Measurements from ENCODE around the gene SFI1. TPM values are rescaled to one million over a fixed set of nuclear protein-coding genes. Genes with fewer than 3 reads are reported as not detected.

SFI1 gene
- total RNA-seq, 1 experiment from 2014 or later, result 59.2 TPM

- intact Hi-C loops (cut with micrococcal nuclease; ENCODE audit: unreplicated experiment), result no loop called here
- H3K4me1 Mint-ChIP-seq (ENCODE audit: low read depth, unreplicated experiment), result no peaks in the 10 kb centered on the region
- no peak overlapping the region for H3K27ac Mint-ChIP-seq (ENCODE audit: unreplicated experiment)
- CTCF ChIA-PET, result interaction anchor here (0.6 kb wide), 1 partner anchor 9 kb away, joined by 3 read pairs; no protein-coding TSS in a partner anchor
- H3K9me3 Mint-ChIP-seq (ENCODE audit: low read depth, unreplicated experiment), result no peaks in the 10 kb centered on the region
- no peak for TF ChIP-seq CTCF (IDR thresholded peaks at IDR 0.05; ENCODE audit: unreplicated experiment)
- no peak for DNase-seq
- H3K36me3 Mint-ChIP-seq (ENCODE audit: insufficient read depth, unreplicated experiment), result peaks cover 28% of the 10 kb centered on the region
- BruUV-seq (replicated peaks), result no TSS peak
- H3K27me3 Mint-ChIP-seq (ENCODE audit: unreplicated experiment), result no peaks in the 10 kb centered on the region
- H3K4me3 Mint-ChIP-seq (ENCODE audit: low read depth, unreplicated experiment), result no peak overlapping the region
Observed at GRCh38 chr22:31465307-31465706, 31.0 kb upstream of the SFI1 start.

GRCh38 chr22:31474743-31475142, 21.6 kb upstream of the SFI1 start:
- BruUV-seq (replicated peaks), result no TSS peak
- CTCF ChIA-PET, result interaction anchor here (0.6 kb wide), 1 partner anchor 9 kb away, joined by 3 read pairs; no protein-coding TSS in a partner anchor
- H3K27me3 Mint-ChIP-seq (ENCODE audit: unreplicated experiment), result no peaks in the 10 kb centered on the region
- TF ChIP-seq CTCF (IDR thresholded peaks at IDR 0.05; ENCODE audit: unreplicated experiment), result no peak
- no peak overlapping the region for H3K27ac Mint-ChIP-seq (ENCODE audit: unreplicated experiment)
- no peaks in the 10 kb centered on the region for H3K4me1 Mint-ChIP-seq (ENCODE audit: low read depth, unreplicated experiment)
- peaks cover 45% of the 10 kb centered on the region for H3K36me3 Mint-ChIP-seq (ENCODE audit: insufficient read depth, unreplicated experiment)
- no peak overlapping the region for H3K4me3 Mint-ChIP-seq (ENCODE audit: low read depth, unreplicated experiment)
- no peak for DNase-seq
- intact Hi-C loops (cut with micrococcal nuclease; ENCODE audit: unreplicated experiment), result no loop called here
- H3K9me3 Mint-ChIP-seq (ENCODE audit: low read depth, unreplicated experiment), result no peaks in the 10 kb centered on the region

GRCh38 chr22:31475800-31476199, 20.5 kb upstream of the SFI1 start:
- no peak overlapping the region for H3K4me3 Mint-ChIP-seq (ENCODE audit: low read depth, unreplicated experiment)
- no peak for TF ChIP-seq CTCF (IDR thresholded peaks at IDR 0.05; ENCODE audit: unreplicated experiment)
- peaks cover 47% of the 10 kb centered on the region for H3K36me3 Mint-ChIP-seq (ENCODE audit: insufficient read depth, unreplicated experiment)
- H3K27me3 Mint-ChIP-seq (ENCODE audit: unreplicated experiment), result no peaks in the 10 kb centered on the region
- DNase-seq, result no peak
- no peak overlapping the region for H3K27ac Mint-ChIP-seq (ENCODE audit: unreplicated experiment)
- H3K9me3 Mint-ChIP-seq (ENCODE audit: low read depth, unreplicated experiment), result no peaks in the 10 kb centered on the region
- CTCF ChIA-PET, result interaction anchor here (0.6 kb wide), 1 partner anchor 70 kb away, joined by 3 read pairs; no protein-coding TSS in a partner anchor
- intact Hi-C loops (cut with micrococcal nuclease; ENCODE audit: unreplicated experiment), result no loop called here
- no peaks in the 10 kb centered on the region for H3K4me1 Mint-ChIP-seq (ENCODE audit: low read depth, unreplicated experiment)
- BruUV-seq (replicated peaks), result no TSS peak

GRCh38 chr22:31477329-31477728, 19.0 kb upstream of the SFI1 start:
- TF ChIP-seq CTCF (IDR thresholded peaks at IDR 0.05; ENCODE audit: unreplicated experiment), result no peak
- Mint-ChIP-seq H3K36me3 (ENCODE audit: insufficient read depth, unreplicated experiment) (peaks cover 51% of the 10 kb centered on the region), H3K27ac (ENCODE audit: unreplicated experiment) (no peak overlapping the region), H3K9me3 (ENCODE audit: low read depth, unreplicated experiment) (no peaks in the 10 kb centered on the region), H3K4me1 (ENCODE audit: low read depth, unreplicated experiment) (no peaks in the 10 kb centered on the region), H3K27me3 (ENCODE audit: unreplicated experiment) (no peaks in the 10 kb centered on the region), H3K4me3 (ENCODE audit: low read depth, unreplicated experiment) (no peak overlapping the region)
- intact Hi-C loops (cut with micrococcal nuclease; ENCODE audit: unreplicated experiment), result no loop called here
- no peak for DNase-seq
- CTCF ChIA-PET, result interaction anchor here (0.6 kb wide), 1 partner anchor 10 kb away, joined by 4 read pairs; no protein-coding TSS in a partner anchor
- BruUV-seq (replicated peaks), result no TSS peak

Measured in Calu3 (cell line).